ENCODE data around the gene AFF2. TPM values are rescaled to one million over a fixed set of nuclear protein-coding genes. Genes with fewer than 3 reads are reported as not detected.
A peak's percentile ranks its signal among the peaks of the same experiment; 100 is the strongest.

Gene AFF2
- total RNA-seq, 1 experiment from 2014 or later = 0.19 TPM

GRCh38 chrX:148960060-148960459 lies 459.6 kb downstream of the AFF2 start:
- ChIA-PET CTCF (no interaction called here), POLR2A (no interaction called here)
- Mint-ChIP-seq H3K4me1 (ENCODE audit: insufficient read depth, unreplicated experiment) (peaks cover 7% of the 10 kb centered on the region), H3K4me3 (ENCODE audit: unreplicated experiment) (no peak overlapping the region), H3K27me3 (ENCODE audit: insufficient read depth, unreplicated experiment) (no peaks in the 10 kb centered on the region), H3K27ac (ENCODE audit: low read depth, unreplicated experiment) (no peak overlapping the region), H3K36me3 (ENCODE audit: insufficient read depth, unreplicated experiment) (no peaks in the 10 kb centered on the region), H3K9me3 (ENCODE audit: unreplicated experiment) (peaks cover 18% of the 10 kb centered on the region)
- BruUV-seq (replicated peaks) = no TSS peak
- DNase-seq (ENCODE audit: unreplicated experiment) = peak; percentile 68
- intact Hi-C loops (cut with micrococcal nuclease) = no loop called here
- no peak for TF ChIP-seq CTCF (IDR thresholded peaks at IDR 0.05; ENCODE audit: unreplicated experiment)

- H3K27ac Mint-ChIP-seq (ENCODE audit: low read depth, unreplicated experiment) = no peak overlapping the region
- H3K4me3 Mint-ChIP-seq (ENCODE audit: unreplicated experiment) = no peak overlapping the region
- TF ChIP-seq CTCF (IDR thresholded peaks at IDR 0.05; ENCODE audit: unreplicated experiment) = no peak
- peaks cover 7% of the 10 kb centered on the region for H3K4me1 Mint-ChIP-seq (ENCODE audit: insufficient read depth, unreplicated experiment)
- intact Hi-C loops (cut with micrococcal nuclease) = no loop called here
- POLR2A ChIA-PET = no interaction called here
- H3K27me3 Mint-ChIP-seq (ENCODE audit: insufficient read depth, unreplicated experiment) = no peaks in the 10 kb centered on the region
- CTCF ChIA-PET = no interaction called here
- H3K9me3 Mint-ChIP-seq (ENCODE audit: unreplicated experiment) = peaks cover 7% of the 10 kb centered on the region
- BruUV-seq (replicated peaks) = no TSS peak
- no peak for DNase-seq (ENCODE audit: unreplicated experiment)
- no peaks in the 10 kb centered on the region for H3K36me3 Mint-ChIP-seq (ENCODE audit: insufficient read depth, unreplicated experiment)
Measured at GRCh38 chrX:148961985-148962384, 461.6 kb downstream of the AFF2 start.

DNA sequence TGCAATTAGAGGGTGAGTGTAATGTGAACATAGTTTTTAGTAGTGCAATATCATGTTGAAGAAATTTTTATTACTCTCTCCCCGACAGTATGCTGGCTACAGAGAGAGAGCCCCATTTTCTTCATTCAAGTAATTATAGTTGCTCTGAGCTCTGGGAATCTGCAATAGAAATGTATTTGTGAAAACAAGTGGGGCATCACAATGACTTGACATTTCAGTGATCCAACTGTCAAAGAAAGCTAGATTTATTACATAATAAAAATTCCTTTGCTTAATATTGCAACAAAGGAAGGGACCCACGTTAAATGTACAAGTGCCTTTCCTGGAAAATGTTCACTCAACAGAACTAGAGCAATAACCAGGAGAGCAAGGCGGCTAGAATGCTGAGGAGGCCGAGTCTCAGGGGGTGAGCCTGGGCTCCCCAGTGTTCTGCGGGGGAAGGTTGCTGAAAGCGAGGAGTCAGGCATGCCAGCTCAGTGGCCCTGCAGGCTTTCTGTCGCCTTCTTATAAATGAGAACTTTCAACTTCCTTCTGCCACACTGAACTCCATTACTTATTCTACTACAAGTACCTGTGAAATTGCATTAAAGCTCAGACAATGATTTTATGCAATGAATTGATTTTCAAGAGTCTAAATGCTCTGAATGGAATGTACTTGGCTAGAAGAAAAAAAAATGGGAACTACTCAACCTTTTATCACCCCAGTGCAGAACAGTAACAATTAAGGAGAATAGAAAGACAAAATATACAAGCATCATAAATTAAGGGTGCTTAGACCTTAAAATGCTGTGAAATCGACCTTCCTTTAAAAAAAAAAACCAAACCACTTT lies 476.4 kb downstream of the AFF2 start:
- H3K9me3 Mint-ChIP-seq (ENCODE audit: unreplicated experiment) = peaks cover 8% of the 10 kb centered on the region
- no peaks in the 10 kb centered on the region for H3K36me3 Mint-ChIP-seq (ENCODE audit: insufficient read depth, unreplicated experiment)
- POLR2A ChIA-PET = no interaction called here
- no peaks in the 10 kb centered on the region for H3K27me3 Mint-ChIP-seq (ENCODE audit: insufficient read depth, unreplicated experiment)
- no peak overlapping the region for H3K4me3 Mint-ChIP-seq (ENCODE audit: unreplicated experiment)
- intact Hi-C loops (cut with micrococcal nuclease) = no loop called here
- CTCF ChIA-PET = no interaction called here
- TF ChIP-seq CTCF (IDR thresholded peaks at IDR 0.05; ENCODE audit: unreplicated experiment) = no peak
- no peak overlapping the region for H3K27ac Mint-ChIP-seq (ENCODE audit: low read depth, unreplicated experiment)
- no peak for DNase-seq (ENCODE audit: unreplicated experiment)
- BruUV-seq (replicated peaks) = no TSS peak
- H3K4me1 Mint-ChIP-seq (ENCODE audit: insufficient read depth, unreplicated experiment) = no peaks in the 10 kb centered on the region

GRCh38 chrX:148979786-148980185 lies 479.4 kb downstream of the AFF2 start:
- no peaks in the 10 kb centered on the region for H3K27me3 Mint-ChIP-seq (ENCODE audit: insufficient read depth, unreplicated experiment)
- DNase-seq (ENCODE audit: unreplicated experiment) = no peak
- ChIA-PET POLR2A (no interaction called here), CTCF (no interaction called here)
- H3K9me3 Mint-ChIP-seq (ENCODE audit: unreplicated experiment) = no peaks in the 10 kb centered on the region
- no peak for TF ChIP-seq CTCF (IDR thresholded peaks at IDR 0.05; ENCODE audit: unreplicated experiment)
- no peak overlapping the region for H3K27ac Mint-ChIP-seq (ENCODE audit: low read depth, unreplicated experiment)
- BruUV-seq (replicated peaks) = no TSS peak
- intact Hi-C loops (cut with micrococcal nuclease) = no loop called here
- H3K4me1 Mint-ChIP-seq (ENCODE audit: insufficient read depth, unreplicated experiment) = no peaks in the 10 kb centered on the region
- H3K4me3 Mint-ChIP-seq (ENCODE audit: unreplicated experiment) = no peak overlapping the region
- no peaks in the 10 kb centered on the region for H3K36me3 Mint-ChIP-seq (ENCODE audit: insufficient read depth, unreplicated experiment)
